GM21360 (cell line): ENCODE measurements around the gene NEGR1.

Experiments used
- ATAC-seq: cut with Tn5 transposase; IDR thresholded peaks from one replicate; pipeline ENCODE4 v1.9.1; 2021; ENCODE audit warnings: mild to moderate bottlenecking, moderate library complexity; ENCODE audit not compliant: unreplicated experiment

The NEGR1 gene

DNA sequence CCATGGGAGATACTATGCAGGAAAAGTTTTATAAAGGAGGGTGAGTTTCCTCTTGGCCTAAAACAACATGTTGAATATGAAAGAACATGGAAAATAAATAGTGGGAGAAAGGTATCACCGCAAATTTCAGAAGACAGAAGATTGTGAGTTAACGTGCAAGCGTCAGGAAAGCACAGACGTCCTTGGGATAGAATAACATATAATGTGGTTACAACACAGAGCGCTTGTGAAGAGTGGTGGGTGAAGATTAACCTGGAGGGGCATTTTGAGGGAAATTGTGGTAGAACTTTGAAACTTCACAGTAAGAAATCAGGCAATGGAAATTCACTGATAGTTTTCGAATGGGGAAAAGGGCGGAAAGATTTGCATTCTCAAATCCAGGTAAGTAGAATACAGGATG, 47.3 kb downstream of the NEGR1 start:
- ATAC-seq = no peak

DNA sequence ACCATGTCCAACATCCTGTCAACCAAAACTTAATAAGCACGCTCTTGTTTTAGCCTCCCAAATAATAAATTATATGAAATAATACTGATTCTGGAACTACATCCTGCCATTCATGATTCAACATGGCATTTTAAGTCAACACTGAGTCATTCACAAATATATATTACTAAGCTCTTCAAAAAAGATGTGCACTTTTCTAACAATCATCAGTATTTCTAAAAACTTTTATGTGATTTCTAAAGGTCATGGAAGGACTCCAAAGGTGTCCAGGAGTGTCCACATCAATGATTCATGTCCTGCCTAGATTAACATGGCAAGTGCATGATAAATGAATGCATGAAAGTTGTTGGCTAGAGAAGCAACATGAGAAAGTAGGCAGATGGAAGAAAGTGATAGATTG, 51.6 kb downstream of the NEGR1 start:
- no peak for ATAC-seq

DNA sequence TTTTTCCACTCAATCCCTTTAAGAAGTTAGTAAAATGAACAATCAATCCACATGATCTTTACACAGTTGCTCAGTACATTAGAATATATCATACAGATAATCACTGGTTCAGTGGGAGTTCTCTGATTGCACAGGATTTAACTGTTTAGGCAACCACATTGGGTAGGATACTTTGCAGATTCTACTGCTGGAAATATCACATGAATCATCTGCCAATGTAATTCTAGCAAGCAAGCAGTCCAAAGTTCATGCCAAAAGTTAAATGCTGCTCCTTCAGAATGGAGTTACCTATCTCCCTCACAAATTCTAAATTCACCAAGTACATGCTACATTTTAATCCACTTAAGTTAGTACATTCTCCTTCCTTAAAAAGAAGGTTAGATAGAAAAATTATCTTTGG, 52.4 kb downstream of the NEGR1 start:
- no peak for ATAC-seq

DNA sequence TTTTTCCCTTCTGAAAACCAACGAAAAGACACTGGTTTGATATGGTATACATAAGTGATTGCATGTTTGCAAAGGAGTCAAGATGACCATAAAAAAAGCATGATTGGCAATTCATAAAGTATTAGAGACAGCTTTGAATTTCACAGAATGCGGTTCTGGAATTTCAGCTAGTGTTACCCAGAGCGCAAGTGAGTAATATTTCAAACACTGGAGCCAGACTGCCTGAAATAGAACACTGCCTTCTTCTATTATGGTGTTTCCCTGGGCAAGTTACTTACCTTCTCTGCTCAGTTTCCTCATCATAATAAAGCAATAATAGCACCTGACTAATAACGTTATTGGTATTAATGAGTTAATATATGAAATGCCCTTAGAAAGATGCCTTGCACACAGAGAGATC, 54.7 kb downstream of the NEGR1 start:
- no peak for ATAC-seq

DNA sequence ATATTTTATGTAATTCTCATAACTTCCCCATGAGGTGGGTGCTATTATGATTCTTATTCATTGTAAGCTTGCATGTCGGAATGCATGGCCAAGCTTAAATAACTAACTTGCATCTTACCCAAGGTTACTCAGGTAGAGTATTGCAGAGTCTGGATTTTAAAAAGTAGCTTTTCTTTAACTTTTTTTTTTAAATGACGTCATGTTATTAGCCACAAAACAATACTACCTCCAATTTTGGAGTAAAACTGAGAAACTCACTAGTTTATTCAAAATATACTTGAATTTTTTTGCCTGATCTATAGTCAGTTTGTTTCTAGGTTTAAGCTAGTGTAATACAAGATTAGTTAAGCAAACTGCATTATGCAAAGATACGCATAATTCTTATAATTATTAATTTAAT, 57.8 kb downstream of the NEGR1 start:
- ATAC-seq = no peak

DNA sequence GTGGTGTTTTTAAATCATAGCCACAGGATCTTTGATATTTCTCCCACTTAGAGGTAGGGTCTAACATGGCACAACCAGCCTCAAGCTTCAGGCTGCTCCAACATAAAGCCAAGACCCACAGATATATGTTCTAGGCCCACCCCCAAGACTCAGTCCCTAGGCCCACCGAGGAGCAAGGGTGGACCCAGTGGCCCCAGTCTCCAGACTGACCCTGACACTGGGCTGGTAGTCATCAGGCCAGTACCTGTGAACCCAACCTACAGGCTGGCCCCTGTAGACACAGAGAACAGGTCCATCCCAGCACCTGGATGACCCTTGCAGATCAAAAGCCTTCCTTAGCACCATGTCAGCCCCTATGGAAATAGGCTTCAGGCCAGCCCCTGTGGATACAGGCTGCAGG, 60.5 kb downstream of the NEGR1 start:
- ATAC-seq = no peak

DNA sequence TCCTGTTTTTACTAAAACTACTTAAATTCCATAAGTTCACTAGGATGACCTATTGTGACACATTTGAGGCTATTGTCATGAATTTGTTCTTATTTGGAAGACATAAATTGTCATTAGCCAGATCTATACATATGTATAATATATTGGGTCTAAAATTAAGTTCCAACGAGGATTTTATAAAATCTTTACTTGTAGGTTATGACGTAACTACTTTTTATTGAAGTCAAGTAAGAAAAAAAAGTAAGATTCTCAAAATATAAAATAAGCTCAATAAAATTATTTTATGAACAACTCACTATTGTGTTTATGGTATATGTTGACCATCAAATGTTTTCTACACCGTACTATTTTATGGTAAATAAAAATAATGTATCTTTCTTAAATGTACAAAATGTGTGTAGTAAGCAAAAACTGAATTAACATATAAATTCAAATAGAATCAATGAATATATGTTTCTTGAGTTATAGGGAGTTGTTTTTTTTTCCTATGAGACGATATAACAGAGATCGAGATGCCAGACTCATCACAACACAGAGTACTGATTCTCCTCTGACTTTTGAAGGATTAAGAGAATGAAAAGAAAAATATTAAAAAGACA, 64.1 kb downstream of the NEGR1 start:
- no peak for ATAC-seq

DNA sequence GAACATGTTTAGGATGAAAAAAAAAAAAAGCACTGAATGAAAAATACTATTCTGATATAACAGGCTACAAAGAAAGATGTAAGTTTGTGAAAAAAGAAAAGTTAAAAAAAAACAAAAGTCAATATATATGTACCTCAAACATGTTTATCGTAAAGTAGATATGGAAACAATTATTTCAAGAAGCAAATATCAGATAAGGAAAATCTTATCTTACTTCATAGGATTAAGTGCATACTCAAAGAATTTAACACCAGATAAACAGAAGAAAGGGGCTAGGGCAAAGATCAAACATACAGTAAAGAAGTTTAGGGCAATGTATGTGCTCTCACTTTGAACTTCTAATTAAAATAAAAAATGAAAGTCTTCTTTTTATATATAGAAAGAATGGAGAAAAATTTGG, 75.3 kb downstream of the NEGR1 start:
- no peak for ATAC-seq

DNA sequence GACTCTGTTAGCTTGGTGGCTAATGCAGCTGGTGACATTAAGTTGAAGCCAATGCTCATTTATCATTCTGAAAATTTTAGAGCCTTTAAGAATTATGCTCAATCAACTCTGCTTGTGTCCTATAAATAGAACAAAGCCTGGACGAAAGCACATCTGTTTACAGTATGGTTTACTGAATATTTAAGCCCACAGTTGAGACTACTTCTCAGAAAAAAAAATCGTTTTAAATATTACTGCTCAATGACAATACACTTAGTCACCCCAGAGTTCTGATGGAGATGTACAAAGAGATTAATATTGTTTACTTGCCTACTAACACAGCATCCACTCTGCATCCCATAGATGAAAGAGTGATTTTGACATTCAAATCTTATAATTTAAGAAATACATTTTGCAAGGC, 79.6 kb downstream of the NEGR1 start:
- ATAC-seq = no peak

DNA sequence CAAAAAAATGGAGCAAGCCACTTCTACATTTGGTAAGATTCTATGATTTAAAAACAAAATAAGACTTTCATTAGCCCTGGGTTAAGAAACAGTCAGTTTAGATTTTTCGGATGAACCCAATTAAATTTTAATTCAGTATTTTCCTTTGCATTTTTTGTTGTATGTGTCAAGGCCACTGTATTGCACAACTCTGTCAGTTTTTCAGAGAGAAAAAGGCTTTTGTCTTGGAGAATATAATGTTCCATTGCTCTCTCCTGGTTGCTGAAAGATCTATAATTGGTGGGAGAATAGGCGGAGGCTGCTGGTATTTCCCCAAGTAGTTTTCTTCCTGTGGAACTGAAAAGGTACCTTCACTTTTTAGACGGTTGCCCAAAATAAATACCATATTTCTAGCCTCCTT, 84.6 kb downstream of the NEGR1 start:
- ATAC-seq = no peak

DNA sequence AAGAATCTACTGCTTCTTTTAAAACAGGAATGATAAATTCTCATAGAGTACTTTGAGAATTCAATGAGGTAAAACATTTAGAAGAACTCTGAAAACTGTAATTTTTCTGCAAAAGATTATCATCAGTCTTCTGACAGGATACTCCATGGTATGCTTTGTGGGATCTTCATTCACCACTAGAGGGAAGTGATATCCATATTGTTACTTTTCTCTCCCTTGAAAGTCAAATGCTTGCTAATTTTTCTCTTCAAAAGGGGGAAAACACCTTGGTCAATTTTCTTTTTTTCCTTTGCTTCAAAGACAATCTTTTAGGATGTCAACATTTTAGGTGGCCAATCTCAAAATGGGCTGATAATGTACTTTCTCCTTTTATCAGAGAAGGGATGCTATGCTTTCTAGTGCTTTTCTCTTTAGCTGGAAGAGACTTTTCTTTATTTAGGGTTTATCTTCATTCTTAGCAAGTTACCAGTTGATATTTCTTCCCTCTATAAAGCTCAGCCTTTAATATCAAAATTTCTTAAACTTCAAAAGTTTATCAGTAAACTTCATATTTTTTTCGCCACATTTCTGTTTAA, 95.5 kb downstream of the NEGR1 start:
- ATAC-seq = no peak

DNA sequence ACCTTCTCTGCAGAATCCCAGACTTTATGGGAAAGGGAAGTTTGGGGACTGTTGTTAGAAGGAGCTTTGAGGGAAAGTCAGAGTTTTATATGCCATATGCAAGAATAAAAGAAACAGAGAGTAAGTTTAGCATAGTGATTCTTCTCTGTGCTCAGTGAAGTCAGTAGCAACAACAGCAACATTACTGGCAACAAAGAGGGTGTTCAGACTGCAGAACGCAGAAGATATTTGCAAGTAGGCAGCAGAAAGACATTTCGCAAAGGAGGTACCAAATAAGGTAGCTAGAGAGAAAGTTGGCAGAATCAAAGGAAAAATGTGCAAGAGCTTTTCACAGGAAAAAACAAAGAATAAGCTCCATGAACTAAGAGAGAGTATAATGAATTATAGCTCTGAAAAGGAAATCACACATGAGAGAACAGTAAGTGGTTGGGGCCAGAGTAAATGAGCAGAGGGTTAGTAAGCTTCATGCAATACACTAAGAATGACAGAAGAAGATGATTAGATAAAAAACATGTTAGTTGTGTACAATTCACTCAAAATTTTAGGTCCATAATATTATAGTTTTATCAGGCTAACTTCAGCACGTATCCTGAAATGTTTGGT, 98.1 kb downstream of the NEGR1 start:
- no peak for ATAC-seq

DNA sequence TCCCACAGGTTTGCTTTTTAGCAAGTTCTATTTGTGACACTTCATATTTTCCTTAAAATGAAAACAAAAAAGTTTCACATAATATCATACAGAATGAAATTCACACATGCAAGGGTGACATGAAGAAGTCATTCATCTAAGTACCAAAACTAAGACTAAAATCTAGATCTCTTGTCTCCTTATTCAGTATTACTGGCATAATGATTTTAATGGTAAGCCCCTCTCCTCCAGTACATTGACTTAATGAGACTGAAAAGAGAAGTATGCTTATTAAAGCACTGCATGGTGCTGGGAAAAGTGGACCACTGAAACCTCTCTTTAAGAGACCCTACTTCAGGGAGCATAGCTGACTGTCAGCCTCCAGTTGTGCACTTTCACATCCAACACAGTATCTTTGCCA, 99.5 kb downstream of the NEGR1 start:
- no peak for ATAC-seq

DNA sequence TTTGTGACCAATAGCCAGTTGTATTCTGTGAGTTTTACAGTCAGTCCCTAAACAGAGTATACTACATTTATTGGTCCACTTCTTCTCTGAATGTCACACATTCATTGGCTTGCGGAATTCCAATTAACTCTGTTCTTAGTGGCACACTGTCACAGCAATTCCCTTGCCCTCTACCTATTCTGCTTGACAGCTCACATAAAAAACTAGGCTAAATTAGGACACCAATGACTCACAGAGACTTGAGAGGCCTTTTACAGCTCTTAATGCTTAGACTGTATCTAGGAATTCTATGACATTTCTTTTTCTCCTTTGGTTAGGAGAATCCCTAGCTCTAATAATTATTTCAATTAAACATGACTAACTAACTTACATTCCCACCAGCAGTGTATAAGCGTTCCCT, 104.1 kb downstream of the NEGR1 start:
- ATAC-seq = no peak

DNA sequence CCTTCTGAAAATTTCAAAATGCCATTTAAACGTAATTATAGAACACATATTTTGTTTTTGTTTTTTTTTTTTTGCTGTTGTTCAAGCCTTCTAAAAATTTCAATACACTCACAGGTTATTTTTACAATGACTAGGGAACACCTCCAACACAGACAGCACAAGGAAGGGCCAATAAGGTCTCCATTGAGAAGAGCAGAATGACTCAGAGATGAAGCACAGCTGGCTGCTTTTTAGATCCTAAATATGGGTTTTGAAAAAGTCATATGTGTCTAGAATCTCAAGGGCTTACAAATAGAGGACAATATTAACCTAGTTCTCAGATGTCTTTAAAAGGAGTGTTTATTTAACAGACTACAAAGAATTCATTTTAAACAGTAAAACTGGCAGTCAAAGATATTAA, 104.6 kb downstream of the NEGR1 start:
- ATAC-seq = no peak

DNA sequence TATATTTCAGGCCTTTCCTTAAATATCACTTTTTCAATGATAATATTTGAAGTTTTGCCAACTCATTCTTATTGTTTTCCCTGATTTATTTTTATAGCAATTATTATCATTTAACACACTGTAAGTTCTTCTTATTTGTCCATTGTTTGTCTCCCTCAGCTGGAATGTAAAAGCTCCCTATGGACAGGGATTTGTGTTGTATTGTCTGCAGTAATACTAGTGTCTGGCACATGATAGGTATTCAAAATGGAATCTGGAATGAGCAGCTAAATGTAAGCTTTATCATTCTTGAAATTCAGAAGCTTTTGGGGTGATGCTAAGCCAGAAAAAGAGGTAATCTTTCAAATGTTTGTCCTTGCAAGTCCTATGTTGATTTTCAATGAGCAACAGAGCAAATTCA, 112.1 kb downstream of the NEGR1 start:
- ATAC-seq = no peak

DNA sequence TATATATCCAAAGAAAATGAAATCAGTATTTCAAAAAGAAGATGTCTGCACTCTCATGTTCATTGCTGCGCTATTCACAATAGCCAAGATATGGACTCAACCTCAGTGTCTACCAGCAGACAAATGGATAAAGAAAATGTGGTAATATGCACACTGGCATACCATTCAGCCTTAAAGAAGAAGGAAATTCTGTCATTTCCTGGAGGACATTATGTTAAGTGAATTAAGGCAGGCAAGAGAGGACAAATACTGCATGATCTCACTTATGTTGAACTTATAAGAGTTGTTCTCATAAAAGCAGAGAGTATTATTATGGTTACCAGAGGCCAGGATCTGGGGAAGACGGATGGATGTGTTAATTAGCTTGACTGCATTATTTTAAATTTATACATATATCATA, 115.9 kb downstream of the NEGR1 start:
- ATAC-seq = no peak

DNA sequence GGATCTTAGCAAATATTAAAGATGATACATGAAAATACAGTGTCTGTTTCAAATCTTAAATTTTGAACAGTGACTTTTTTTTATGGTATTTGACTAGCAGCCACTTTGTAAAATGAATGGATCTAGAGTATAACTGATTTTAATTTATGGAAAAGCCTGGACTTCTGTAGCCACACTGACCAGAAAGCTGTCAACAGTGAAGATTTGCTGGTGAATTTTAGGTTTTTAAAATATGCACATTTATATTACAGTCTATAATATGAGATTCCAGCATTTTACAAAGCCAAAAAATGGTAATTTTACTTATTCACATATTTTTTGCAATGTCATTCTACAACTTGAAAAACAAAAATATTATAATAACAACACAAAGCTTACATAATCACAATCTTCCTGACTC, 131.8 kb downstream of the NEGR1 start:
- no peak for ATAC-seq

DNA sequence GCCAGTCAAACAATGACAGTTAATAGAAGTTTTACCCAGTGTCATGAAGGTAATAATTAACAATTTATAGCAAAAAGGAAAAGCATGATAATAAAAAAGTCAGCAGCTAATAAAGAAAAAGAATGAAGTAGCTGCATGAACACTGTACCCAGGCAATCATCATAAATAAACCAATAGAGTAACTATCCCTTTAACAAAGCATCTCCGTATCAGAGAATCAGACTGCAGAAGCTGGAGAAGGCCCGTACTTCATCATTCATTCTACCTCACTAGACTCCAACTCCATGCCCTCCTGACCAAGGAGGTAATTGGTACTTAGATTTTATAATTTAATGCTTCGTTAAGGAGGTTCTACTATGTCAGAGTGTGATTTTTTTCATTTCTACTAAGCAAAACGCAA, 140.5 kb downstream of the NEGR1 start:
- no peak for ATAC-seq

DNA sequence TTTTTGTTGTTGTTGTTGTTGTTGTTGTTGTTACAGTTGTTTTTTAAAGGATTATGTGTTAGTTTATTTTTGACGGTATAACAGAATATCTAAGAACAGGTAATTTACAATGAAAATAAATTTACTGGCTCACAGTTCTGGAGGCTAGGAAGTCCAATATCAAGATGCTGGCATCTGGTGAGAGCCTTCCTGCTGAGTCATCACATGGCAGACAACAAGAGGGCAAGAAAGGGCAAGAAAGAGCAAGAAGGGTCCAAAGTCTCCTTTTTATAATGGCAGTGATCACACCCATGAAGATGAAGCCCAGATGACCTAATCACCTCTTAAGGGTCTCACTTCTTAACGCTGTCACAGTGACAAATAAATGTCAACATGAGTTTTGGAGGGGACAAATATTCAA, 142.1 kb downstream of the NEGR1 start:
- ATAC-seq = no peak

DNA sequence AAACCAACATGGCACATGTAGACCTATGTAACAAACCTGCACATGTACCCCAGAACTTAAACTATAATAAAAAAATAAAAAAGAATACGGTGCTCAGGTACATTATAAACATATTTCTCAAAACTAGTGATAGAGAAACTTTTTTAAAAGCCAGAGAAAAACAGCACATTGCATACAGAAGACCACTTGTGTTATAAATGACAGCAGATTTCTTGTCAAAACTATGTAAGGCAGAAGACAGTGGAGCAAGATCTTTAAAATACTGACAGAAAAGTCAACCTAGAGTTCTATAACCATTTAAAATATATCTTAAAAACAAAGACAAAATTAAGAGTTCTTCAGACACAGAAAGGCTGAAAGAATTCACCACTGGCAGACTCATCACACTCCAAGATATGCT, 144.7 kb downstream of the NEGR1 start:
- ATAC-seq = no peak

DNA sequence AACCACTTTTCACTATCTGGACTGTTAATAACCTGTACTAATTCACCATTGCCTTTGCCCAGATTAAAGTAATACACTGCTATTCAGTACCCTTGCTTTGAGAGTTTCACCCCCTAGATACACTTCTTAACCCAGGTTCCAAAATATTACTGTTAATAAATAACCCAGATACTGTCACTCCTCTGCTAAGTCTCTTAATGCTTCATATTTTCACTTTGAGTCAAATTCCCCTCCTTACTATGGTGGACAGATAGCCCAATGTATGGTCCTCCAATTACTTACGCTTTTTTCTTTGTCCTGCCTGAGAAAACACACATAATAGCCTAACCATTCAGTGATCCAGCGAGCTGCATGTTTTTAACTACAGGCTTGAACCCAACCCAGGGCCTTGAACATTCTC, 152.5 kb downstream of the NEGR1 start:
- no peak for ATAC-seq
